ENCODE data around the gene FDXACB1.
A peak's percentile ranks its signal among the peaks of the same experiment; 100 is the strongest.

Gene FDXACB1

DNA sequence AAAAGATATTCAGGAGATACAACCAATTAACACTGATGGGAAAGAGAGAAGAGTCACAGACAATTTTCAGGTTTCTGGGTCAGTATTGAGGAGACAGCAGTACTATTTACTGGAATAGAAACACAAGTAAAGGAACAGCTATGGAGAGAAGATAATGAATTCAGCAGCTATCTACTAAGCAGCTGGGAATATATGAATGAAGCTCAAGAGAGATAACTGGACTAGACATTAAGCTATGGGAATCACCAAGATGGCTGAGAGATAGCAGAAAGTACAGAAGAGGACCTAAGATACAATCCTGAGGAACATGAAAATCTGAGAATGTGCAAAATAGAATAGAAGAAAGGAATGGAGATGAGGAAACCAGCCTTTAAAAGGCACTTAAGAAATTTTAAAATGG is 23.5 kb downstream of the FDXACB1 start:
- DNase-seq (ENCODE audit: low spot score): no peak
- Histone ChIP-seq H3K27ac (no peak overlapping the region), H3K4me3 (no peak overlapping the region)
- no peak for TF ChIP-seq CTCF (IDR thresholded peaks at IDR 0.05)

DNA sequence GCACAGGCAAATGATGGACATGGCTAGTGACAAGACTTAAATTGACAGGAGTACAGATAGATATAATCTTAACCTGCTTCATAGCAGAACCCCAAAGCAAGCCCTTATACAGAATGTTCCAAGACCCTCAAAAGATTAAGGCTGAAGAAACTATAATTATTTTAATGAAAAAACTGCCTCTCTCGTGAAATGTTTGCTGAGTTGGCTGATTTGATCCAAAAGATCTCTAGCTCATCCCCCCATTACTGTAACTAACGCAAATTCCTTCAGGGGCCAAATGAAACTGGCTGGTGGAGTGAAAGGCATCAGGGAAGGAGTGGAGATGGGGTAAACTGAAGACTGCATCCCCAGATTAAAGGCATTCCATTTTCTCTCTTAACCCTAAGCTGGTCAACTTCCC is 26.9 kb downstream of the FDXACB1 start:
- Histone ChIP-seq H3K27ac (no peak overlapping the region), H3K4me3 (no peak overlapping the region)
- no peak for DNase-seq (ENCODE audit: low spot score)
- no peak for TF ChIP-seq CTCF (IDR thresholded peaks at IDR 0.05)

DNA sequence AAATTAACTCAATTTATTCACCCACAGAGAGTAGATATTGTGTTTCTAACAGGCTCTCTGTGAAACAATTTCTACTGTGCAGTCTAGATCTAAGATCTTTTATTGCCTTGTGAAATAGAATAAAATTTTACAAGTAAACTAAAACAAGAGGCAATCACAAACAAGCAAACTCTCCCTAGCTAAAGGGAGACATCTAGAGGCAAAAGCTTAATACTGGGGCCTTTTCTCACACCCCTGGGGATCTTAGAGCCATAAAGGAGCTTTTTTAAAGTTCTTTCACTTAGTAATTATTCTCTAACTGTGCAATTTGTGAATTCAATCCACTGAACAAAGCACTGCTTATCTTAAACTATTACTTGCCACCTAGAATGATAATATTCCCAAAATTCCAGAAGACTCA is 27.3 kb downstream of the FDXACB1 start:
- no peak for DNase-seq (ENCODE audit: low spot score)
- Histone ChIP-seq H3K4me3 (no peak overlapping the region), H3K27ac (no peak overlapping the region)
- TF ChIP-seq CTCF (IDR thresholded peaks at IDR 0.05): no peak

GRCh38 chr11:111851067-111851466 is 27.9 kb downstream of the FDXACB1 start:
- DNase-seq (ENCODE audit: low spot score): no peak
- TF ChIP-seq CTCF (IDR thresholded peaks at IDR 0.05): no peak
- no peak overlapping the region for H3K4me3 ChIP-seq
- H3K27ac ChIP-seq: no peak overlapping the region

DNA sequence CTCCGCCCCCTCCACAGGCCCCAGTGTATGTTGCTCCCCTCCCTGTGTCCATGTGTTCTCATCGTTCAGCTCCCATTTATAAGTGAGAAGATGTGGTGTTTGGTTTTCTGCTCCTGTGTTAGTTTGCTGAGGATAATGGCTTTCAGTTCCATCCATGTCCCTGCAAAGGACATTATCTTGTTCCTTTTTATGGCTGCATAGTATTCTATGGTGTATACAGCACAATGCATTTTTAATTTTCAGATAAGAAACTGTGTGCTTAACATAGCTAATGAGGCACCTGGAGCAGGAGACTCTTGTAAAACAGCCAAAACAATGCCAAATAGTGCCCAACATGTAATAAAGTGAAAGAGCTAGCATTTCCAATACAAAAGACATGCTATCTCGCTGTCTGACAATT is 29.3 kb downstream of the FDXACB1 start:
- no peak for TF ChIP-seq CTCF (IDR thresholded peaks at IDR 0.05)
- Histone ChIP-seq H3K27ac (no peak overlapping the region), H3K4me3 (no peak overlapping the region)
- DNase-seq (ENCODE audit: low spot score): no peak

- peak overlapping the region in 1 of 2 donors; percentile 5 for H3K27ac ChIP-seq
- H3K4me3 ChIP-seq: no peak overlapping the region
- no peak for DNase-seq (ENCODE audit: low spot score)
- no peak for TF ChIP-seq CTCF (IDR thresholded peaks at IDR 0.05)
Measured at GRCh38 chr11:111846636-111847035, 32.3 kb downstream of the FDXACB1 start.

- DNase-seq (ENCODE audit: low spot score): no peak
- Histone ChIP-seq H3K27ac (no peak overlapping the region), H3K4me3 (no peak overlapping the region)
- no peak for TF ChIP-seq CTCF (IDR thresholded peaks at IDR 0.05)
Measured at GRCh38 chr11:111846063-111846462, 32.9 kb downstream of the FDXACB1 start.
